MM.1S (cell line): ENCODE data around the gene STARD10.
"Not testable (repeated sequence)": the region's sequence is repeated elsewhere in the genome, so short reads cannot be mapped to it uniquely, and the experiment has no call there.

Source experiments
- DNase-seq: peaks from one replicate; pipeline ENCODE4 v3.0.0-alpha.2; 2015
- H2AFZ ChIP-seq: fragments of 300-600 bp; sonication (generic); 2 replicates; pipeline ENCODE4 v1.6.0; 2016; ENCODE audit warnings: antibody characterized with exemption, low read length
- H3F3A ChIP-seq: fragments of 300-600 bp; sonication (generic); 2 replicates; pipeline ENCODE4 v1.6.1; 2016; ENCODE audit warnings: mild to moderate bottlenecking, antibody characterized with exemption, low read length, moderate library complexity, mixed read lengths; ENCODE audit not compliant: insufficient read depth
- H3K27ac ChIP-seq: fragments of 300-600 bp; sonication (generic); 2 replicates; pipeline ENCODE4 v1.5.1; 2016; ENCODE audit warnings: mild to moderate bottlenecking, low read length
- H3K27me3 ChIP-seq: fragments of 300-600 bp; sonication (generic); replicated peaks from 2 replicates; pipeline ENCODE4 v1.6.0; 2016; ENCODE audit warnings: low read length; ENCODE audit not compliant: insufficient read depth
- H3K36me3 ChIP-seq: fragments of 300-600 bp; sonication (generic); replicated peaks from 2 replicates; pipeline ENCODE4 v1.6.1; 2016; ENCODE audit warnings: mild to moderate bottlenecking, low read length, mixed read lengths; ENCODE audit not compliant: insufficient read depth
- H3K4me1 ChIP-seq: fragments of 300-600 bp; sonication (generic); 2 replicates; pipeline ENCODE4 v1.6.1; 2016; ENCODE audit warnings: low read length, mixed read lengths
- H3K4me2 ChIP-seq: fragments of 300-600 bp; sonication (generic); 2 replicates; pipeline ENCODE4 v1.6.0; 2016; ENCODE audit warnings: low read depth, low read length
- H3K4me3 ChIP-seq: fragments of 300-600 bp; sonication (generic); 2 replicates; pipeline ENCODE4 v1.5.1; 2016; ENCODE audit warnings: low read length, mixed read lengths
- H3K79me2 ChIP-seq: fragments of 300-600 bp; sonication (generic); 2 replicates; pipeline ENCODE4 v1.6.1; 2016; ENCODE audit warnings: mixed run types, low read length, mixed read lengths
- H3K9ac ChIP-seq: fragments of 300-600 bp; sonication (generic); 2 replicates; pipeline ENCODE4 v1.6.1; 2016; ENCODE audit warnings: low read length, mixed read lengths
- H3K9me2 ChIP-seq: fragments of 300-600 bp; sonication (generic); replicated peaks from 2 replicates; pipeline ENCODE4 v1.6.1; 2016; ENCODE audit warnings: mild to moderate bottlenecking, low read length, mixed read lengths; ENCODE audit not compliant: insufficient read depth
- H3K9me3 ChIP-seq: fragments of 300-600 bp; sonication (generic); replicated peaks from 2 replicates; pipeline ENCODE4 v1.6.1; 2016; ENCODE audit warnings: mild to moderate bottlenecking, low read length, mixed read lengths; ENCODE audit not compliant: insufficient read depth
- H4K20me1 ChIP-seq: fragments of 300-600 bp; sonication (generic); 2 replicates; pipeline ENCODE4 v1.6.1; 2016; ENCODE audit warnings: mild to moderate bottlenecking, low read length, moderate library complexity, mixed read lengths; ENCODE audit not compliant: insufficient read depth
- CTCF ChIP-seq: fragments of 300-600 bp; sonication (generic); IDR thresholded peaks from 2 replicates; pipeline ENCODE4 v1.5.1; 2016; ENCODE audit warnings: antibody characterized with exemption, low read length, mixed read lengths
- EZH2 ChIP-seq: fragments of 300-600 bp; sonication (generic); optimal IDR thresholded peaks from 2 replicates; pipeline ENCODE3; 2017; ENCODE audit warnings: low read depth, mild to moderate bottlenecking, antibody characterized with exemption, low read length, mixed read lengths
- EZH2phosphoT487 ChIP-seq: fragments of 300-600 bp; sonication (generic); IDR thresholded peaks from 2 replicates; pipeline ENCODE4 v1.6.1; 2018; ENCODE audit warnings: antibody characterized with exemption, low read length

Gene STARD10

GRCh38 chr11:72828081-72828567 lies 34.3 kb upstream of the STARD10 start:
- peak; percentile 82 for DNase-seq
- no peaks in the 10 kb centered on the region for H3K9me2 ChIP-seq
- peak overlapping the region; percentile 52 for H3K4me2 ChIP-seq
- H3K4me3 ChIP-seq: peak overlapping the region; percentile 23; the same call in 1 of the 2 replicates
- H3K36me3 ChIP-seq: no peaks in the 10 kb centered on the region
- TF ChIP-seq EZH2 (no peak), EZH2phosphoT487 (no peak), CTCF (no peak)
- peaks cover 27% of the 10 kb centered on the region for H3F3A ChIP-seq
- peaks cover 9% of the 10 kb centered on the region; the same call in 1 of the 2 replicates for H3K79me2 ChIP-seq
- H4K20me1 ChIP-seq: no peaks in the 10 kb centered on the region
- H3K27ac ChIP-seq: peak overlapping the region; percentile 92
- peak overlapping the region; percentile 57 for H3K9ac ChIP-seq
- H3K4me1 ChIP-seq: peaks cover 32% of the 10 kb centered on the region
- no peaks in the 10 kb centered on the region for H3K27me3 ChIP-seq
- no peaks in the 10 kb centered on the region for H3K9me3 ChIP-seq
- no peak overlapping the region for H2AFZ ChIP-seq

GRCh38 chr11:72827656-72828055 lies 33.8 kb upstream of the STARD10 start:
- Histone ChIP-seq H3F3A (peaks cover 27% of the 10 kb centered on the region), H3K4me1 (peaks cover 32% of the 10 kb centered on the region), H3K9ac (peak overlapping the region; percentile 57), H3K27ac (peak overlapping the region; percentile 92), H3K4me2 (peak overlapping the region; percentile 52; the same call in 1 of the 2 replicates), H3K4me3 (peak overlapping the region; percentile 23; the same call in 1 of the 2 replicates)
- peak; percentile 76 for DNase-seq
- not testable (repeated sequence) for H3K9me3 ChIP-seq, H3K9me2 ChIP-seq, H3K36me3 ChIP-seq, H4K20me1 ChIP-seq, H3K79me2 ChIP-seq, H3K27me3 ChIP-seq, H2AFZ ChIP-seq

GRCh38 chr11:72826942-72827480 lies 33.2 kb upstream of the STARD10 start:
- Histone ChIP-seq H3K9ac (no peak overlapping the region), H2AFZ (no peak overlapping the region), H3K4me2 (peak overlapping the region; percentile 52; the same call in 1 of the 2 replicates), H3K4me3 (no peak overlapping the region), H3K27ac (peak overlapping the region; percentile 92; the same call in 1 of the 2 replicates), H3F3A (peaks cover 27% of the 10 kb centered on the region), H3K36me3 (no peaks in the 10 kb centered on the region), H3K79me2 (peaks cover 9% of the 10 kb centered on the region; the same call in 1 of the 2 replicates), H4K20me1 (no peaks in the 10 kb centered on the region), H3K9me2 (no peaks in the 10 kb centered on the region), H3K27me3 (no peaks in the 10 kb centered on the region), H3K4me1 (peaks cover 32% of the 10 kb centered on the region), H3K9me3 (no peaks in the 10 kb centered on the region)
- TF ChIP-seq EZH2phosphoT487: no peak
- TF ChIP-seq CTCF: no peak
- TF ChIP-seq EZH2: no peak
- DNase-seq: no peak

- H3K4me2 ChIP-seq: no peak overlapping the region
- no peaks in the 10 kb centered on the region for H4K20me1 ChIP-seq
- no peaks in the 10 kb centered on the region for H3K36me3 ChIP-seq
- H2AFZ ChIP-seq: no peak overlapping the region
- peaks cover 9% of the 10 kb centered on the region; the same call in 1 of the 2 replicates for H3K79me2 ChIP-seq
- H3K4me3 ChIP-seq: no peak overlapping the region
- no peak for TF ChIP-seq CTCF
- no peak for TF ChIP-seq EZH2
- no peak for TF ChIP-seq EZH2phosphoT487
- H3K4me1 ChIP-seq: peaks cover 32% of the 10 kb centered on the region
- H3K9ac ChIP-seq: no peak overlapping the region
- DNase-seq: no peak
- H3K27me3 ChIP-seq: no peaks in the 10 kb centered on the region
- no peak overlapping the region for H3K27ac ChIP-seq
- no peaks in the 10 kb centered on the region for H3K9me3 ChIP-seq
- no peaks in the 10 kb centered on the region for H3K9me2 ChIP-seq
- H3F3A ChIP-seq: peaks cover 27% of the 10 kb centered on the region
Observed at GRCh38 chr11:72826191-72826941, 32.5 kb upstream of the STARD10 start.
